ENCODE measurements around the gene PDE10A.
"Not testable (repeated sequence)": the region's sequence is repeated elsewhere in the genome, so short reads cannot be mapped to it uniquely, and the experiment has no call there.

PDE10A gene

GRCh38 chr6:165618891-165619290, 44.1 kb downstream of the PDE10A start:
- not testable (repeated sequence) for DNase-seq

GRCh38 chr6:165618241-165618640, 44.8 kb downstream of the PDE10A start:
- no peak for DNase-seq

GRCh38 chr6:165617528-165617927, 45.5 kb downstream of the PDE10A start:
- no peak for DNase-seq

- no peak for DNase-seq
Measured at GRCh38 chr6:165616116-165616515, 46.9 kb downstream of the PDE10A start.

- DNase-seq: no peak
Measured at GRCh38 chr6:165615636-165616035, 47.4 kb downstream of the PDE10A start.

GRCh38 chr6:165611294-165611693, 51.7 kb downstream of the PDE10A start:
- DNase-seq: no peak

GRCh38 chr6:165608577-165608976, 54.5 kb downstream of the PDE10A start:
- DNase-seq: not testable (repeated sequence)

GRCh38 chr6:165606740-165607008, 56.4 kb downstream of the PDE10A start:
- DNase-seq: no peak

GRCh38 chr6:165605901-165606739, 56.9 kb downstream of the PDE10A start:
- DNase-seq: no peak

GRCh38 chr6:165605182-165605875, 57.7 kb downstream of the PDE10A start:
- no peak for DNase-seq

- no peak for DNase-seq
Measured at GRCh38 chr6:165602291-165602690, 60.8 kb downstream of the PDE10A start.

GRCh38 chr6:165600606-165601005, 62.4 kb downstream of the PDE10A start:
- no peak for DNase-seq

- DNase-seq: no peak
Measured at GRCh38 chr6:165599596-165600487, 63.2 kb downstream of the PDE10A start.

- DNase-seq: no peak
Measured at GRCh38 chr6:165599121-165599520, 63.9 kb downstream of the PDE10A start.

GRCh38 chr6:165597821-165598220, 65.2 kb downstream of the PDE10A start:
- no peak for DNase-seq

- DNase-seq: no peak
Measured at GRCh38 chr6:165594584-165595333, 68.3 kb downstream of the PDE10A start.

GRCh38 chr6:165592947-165593346, 70.1 kb downstream of the PDE10A start:
- not testable (repeated sequence) for DNase-seq

- no peak for DNase-seq
Measured at GRCh38 chr6:165588515-165588914, 74.5 kb downstream of the PDE10A start.

GRCh38 chr6:165587206-165587605, 75.8 kb downstream of the PDE10A start:
- DNase-seq: no peak

- no peak for DNase-seq
Measured at GRCh38 chr6:165586706-165587105, 76.3 kb downstream of the PDE10A start.

- no peak for DNase-seq
Measured at GRCh38 chr6:165585060-165585459, 78.0 kb downstream of the PDE10A start.

- no peak for DNase-seq
Measured at GRCh38 chr6:165584541-165584940, 78.5 kb downstream of the PDE10A start.

- no peak for DNase-seq
Measured at GRCh38 chr6:165581678-165582077, 81.4 kb downstream of the PDE10A start.

All from activated CD8-positive, alpha-beta memory T cell treated with anti-CD3 and anti-CD28 coated beads, Interleukin-2, amount 50 U/mL, for 48 hours (primary cell).